H54 (cell line): ENCODE data around the gene TNFRSF25.
"Not testable (repeated sequence)": the region's sequence is repeated elsewhere in the genome, so short reads cannot be mapped to it uniquely, and the experiment has no call there.

Experiments used
- DNase-seq: peaks from one replicate; pipeline ENCODE4 v3.0.0; 2011; ENCODE audit warnings: low spot score, mixed read lengths; ENCODE audit not compliant: insufficient read length
- FAIRE-seq: peaks from 3 replicates; lab custom pipeline; 2011; peaks lifted over from hg19 to GRCh38; lab: Jason Lieb, UNC
- POLR2A ChIP-seq: IDR thresholded peaks from 2 replicates; pipeline ENCODE4 v1.6.1; 2011; ENCODE audit warnings: low read depth, mild to moderate bottlenecking, low read length

Gene TNFRSF25

GRCh38 chr1:6461538-6462411 is 4.2 kb downstream of the TNFRSF25 start:
- no peak for FAIRE-seq

DNA sequence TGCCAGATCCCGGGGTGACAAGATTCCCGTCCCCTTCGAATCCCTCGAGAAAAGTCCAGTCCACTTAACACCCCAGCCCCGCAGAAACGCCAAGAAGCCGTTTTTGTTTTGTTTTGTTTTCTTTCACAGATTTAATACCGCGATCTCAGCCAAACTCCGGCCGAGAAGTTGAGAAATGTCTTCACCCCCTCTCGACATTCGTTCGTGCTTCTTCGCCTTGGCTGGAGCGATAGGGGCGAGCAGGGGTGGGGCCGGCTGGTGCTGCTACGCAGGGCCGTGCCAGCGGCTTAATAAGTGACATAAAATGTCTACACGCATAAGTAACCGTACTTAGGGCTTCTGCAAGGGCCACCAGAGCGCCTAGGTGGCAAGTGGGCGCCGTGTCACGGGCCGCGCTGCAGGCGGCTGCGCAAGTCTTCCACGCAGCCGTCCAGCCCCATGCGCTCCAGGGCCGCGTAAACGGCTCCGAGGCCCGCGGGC is 4.9 kb downstream of the TNFRSF25 start:
- DNase-seq, result no peak
- FAIRE-seq, result no peak
- TF ChIP-seq POLR2A, result no peak

More at GRCh38 chr1:6461538-6462411, 4.2 kb downstream of the TNFRSF25 start:
- DNase-seq, result no peak
- TF ChIP-seq POLR2A, result no peak

DNA sequence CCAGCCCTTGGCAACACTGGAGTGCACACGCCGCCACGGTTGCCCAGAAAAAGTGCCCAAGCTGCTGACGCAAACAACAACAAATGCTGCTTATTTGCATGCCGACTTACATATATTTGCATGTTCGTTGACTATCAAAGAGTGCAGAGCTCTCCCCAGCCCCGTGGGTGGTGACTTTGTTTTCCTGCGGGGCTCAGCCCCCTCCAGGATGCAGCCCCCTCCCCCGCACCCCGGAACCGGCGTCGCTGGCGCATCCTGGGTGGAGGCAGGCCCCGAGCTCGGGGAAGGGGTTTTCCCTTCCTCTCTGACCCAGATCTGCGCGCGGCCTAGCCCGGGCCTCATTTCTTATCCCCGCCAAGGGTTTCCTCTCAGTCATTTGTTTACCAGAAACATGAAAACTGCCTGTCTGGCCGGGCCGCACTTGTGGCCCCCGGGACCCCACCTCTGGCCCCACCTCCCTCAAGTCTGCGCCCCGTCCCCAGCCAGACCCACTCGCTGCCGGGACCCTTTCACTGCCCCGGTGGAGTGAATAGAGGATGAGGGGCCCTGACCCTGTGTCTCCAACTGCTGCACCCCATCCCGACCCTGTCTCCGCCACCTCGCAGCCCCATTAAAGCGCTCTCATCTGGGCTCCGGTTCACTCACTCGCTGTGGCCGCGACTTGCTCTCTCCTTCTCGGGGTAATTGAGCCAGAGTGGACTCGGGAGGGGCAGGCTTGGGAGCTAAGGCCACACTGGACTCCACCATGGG is 5.5 kb downstream of the TNFRSF25 start:
- DNase-seq (no peak), FAIRE-seq (no peak)
- TF ChIP-seq POLR2A, result no peak

DNA sequence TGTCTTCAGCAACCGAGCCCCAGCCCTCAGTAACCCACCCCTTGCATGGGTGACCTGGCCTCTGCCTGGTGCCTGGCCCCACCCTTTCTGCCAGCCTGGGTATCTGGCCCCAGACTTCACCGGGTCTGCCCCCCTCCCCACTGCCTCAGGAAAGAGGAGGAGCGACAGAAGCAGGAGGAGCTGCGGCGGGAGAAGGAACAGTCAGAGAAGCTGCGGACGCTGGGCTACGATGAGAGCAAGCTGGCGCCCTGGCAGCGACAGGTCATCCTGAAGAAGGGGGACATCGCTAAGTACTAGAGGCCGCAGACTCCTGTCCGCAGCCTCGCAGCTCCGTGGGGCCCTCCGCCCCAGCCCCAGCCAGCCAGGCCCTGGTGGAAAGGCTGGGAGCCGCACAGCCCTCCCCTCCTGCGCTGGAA is 6.1 kb downstream of the TNFRSF25 start:
- no peak for TF ChIP-seq POLR2A
- no peak for DNase-seq
- no peak for FAIRE-seq

GRCh38 chr1:6456800-6457466 is 9.0 kb downstream of the TNFRSF25 start:
- FAIRE-seq (no peak), DNase-seq (no peak)
- no peak for TF ChIP-seq POLR2A

GRCh38 chr1:6455752-6456520 is 10.0 kb downstream of the TNFRSF25 start:
- not testable (repeated sequence) for FAIRE-seq, DNase-seq

GRCh38 chr1:6454856-6455751 is 10.9 kb downstream of the TNFRSF25 start:
- DNase-seq (no peak), FAIRE-seq (no peak)
- no peak for TF ChIP-seq POLR2A

- DNase-seq, FAIRE-seq: not testable (repeated sequence)
Observed at GRCh38 chr1:6453895-6454855, 11.8 kb downstream of the TNFRSF25 start.

DNA sequence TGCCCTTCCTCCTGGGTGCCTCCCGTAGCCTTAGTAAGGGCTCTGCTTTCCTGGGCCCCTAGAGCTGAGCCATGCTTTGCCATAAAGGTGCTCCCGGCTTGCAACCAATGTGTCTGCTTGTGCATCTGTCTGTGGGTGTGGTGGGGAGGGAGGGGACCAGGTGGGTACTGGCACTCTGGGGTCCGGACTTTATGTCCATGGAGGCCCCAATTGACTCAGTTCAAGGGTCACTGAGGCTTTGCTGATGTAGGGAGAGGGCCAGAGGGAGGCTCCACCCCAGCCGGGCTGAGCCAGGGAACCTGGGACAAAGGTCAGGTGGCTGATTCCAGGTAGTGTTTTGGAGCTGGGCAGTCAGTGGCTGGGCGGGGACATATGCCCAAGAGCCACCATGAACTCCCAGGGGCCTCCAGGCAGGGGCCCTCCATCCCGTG is 15.0 kb downstream of the TNFRSF25 start:
- FAIRE-seq (no peak), DNase-seq (no peak)
- no peak for TF ChIP-seq POLR2A

DNA sequence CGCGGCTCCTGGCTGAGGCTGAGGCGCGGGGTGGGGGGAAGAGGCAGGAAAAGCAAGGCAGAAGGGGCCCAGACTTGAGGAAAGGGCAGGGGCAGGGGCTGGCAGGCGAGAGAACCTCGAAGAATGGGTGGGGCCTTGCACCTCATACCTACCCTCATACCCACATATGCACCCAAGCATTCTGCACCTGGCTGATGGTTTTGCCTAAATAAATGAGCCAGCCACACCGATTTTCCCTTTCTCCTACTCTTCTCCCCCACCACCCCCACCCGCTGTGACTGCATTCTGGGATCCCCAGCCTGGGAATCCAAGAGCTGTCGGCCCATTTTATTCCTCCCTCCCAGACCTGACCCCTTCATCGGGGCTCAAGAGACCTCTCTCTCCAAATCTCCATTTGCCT is 15.5 kb downstream of the TNFRSF25 start:
- not testable (repeated sequence) for FAIRE-seq

GRCh38 chr1:6450005-6450450 is 15.9 kb downstream of the TNFRSF25 start:
- no peak for FAIRE-seq
- TF ChIP-seq POLR2A, result no peak

More for the DNA sequence above, 15.5 kb downstream of the TNFRSF25 start:
- DNase-seq, result not testable (repeated sequence)

More at GRCh38 chr1:6450005-6450450, 15.9 kb downstream of the TNFRSF25 start:
- no peak for DNase-seq
